ENCODE measurements around the gene ADCY6.

DNA sequence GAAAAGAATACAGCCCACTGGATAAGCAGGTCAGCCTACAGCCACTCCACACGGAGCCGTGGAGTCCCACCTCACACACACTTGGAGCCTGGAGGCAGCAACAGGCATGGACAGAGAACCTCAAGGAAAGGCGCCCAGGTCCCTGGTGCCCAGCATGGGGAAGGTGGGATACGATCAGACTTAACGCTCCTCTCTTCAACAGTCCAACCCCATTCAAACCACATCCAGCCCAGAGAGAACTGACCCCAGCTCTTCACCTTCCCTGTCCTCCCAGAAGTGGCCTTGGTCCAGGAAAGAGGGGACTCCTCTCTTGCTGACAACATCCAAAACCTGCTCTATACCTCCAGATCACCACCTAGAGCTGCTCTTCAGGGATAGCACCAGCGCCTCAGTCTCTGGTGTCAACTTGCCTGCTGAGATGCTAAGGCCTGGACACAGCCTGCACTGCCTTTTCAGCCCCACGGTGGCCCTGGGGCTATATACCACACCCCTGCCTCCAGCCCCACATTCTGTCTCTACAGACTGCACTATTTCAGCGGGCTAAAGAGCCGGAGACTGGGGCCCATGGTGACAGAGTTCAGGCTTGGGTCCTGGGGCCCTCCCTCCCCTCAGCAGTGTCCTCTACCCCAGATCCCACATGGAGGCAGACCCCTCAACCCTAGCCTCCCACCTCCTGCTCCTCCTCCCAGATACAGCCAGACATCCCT lies 7.0 kb downstream of the ADCY6 start:
- TF ChIP-seq, protein P1, sequence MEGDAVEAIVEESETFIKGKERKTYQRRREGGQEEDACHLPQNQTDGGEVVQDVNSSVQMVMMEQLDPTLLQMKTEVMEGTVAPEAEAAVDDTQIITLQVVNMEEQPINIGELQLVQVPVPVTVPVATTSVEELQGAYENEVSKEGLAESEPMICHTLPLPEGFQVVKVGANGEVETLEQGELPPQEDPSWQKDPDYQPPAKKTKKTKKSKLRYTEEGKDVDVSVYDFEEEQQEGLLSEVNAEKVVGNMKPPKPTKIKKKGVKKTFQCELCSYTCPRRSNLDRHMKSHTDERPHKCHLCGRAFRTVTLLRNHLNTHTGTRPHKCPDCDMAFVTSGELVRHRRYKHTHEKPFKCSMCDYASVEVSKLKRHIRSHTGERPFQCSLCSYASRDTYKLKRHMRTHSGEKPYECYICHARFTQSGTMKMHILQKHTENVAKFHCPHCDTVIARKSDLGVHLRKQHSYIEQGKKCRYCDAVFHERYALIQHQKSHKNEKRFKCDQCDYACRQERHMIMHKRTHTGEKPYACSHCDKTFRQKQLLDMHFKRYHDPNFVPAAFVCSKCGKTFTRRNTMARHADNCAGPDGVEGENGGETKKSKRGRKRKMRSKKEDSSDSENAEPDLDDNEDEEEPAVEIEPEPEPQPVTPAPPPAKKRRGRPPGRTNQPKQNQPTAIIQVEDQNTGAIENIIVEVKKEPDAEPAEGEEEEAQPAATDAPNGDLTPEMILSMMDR (IDR thresholded peaks at IDR 0.05), result no peak
- TF ChIP-seq POLR2A (IDR thresholded peaks at IDR 0.05), result no peak

Measured in adrenal gland (tissue), 5 donors.